HTERT RPE-1 (cell line): ENCODE data around the gene ANXA5.
"Not testable (repeated sequence)": the region's sequence is repeated elsewhere in the genome, so short reads cannot be mapped to it uniquely, and the experiment has no call there.

Experiments used
- in situ Hi-C: fragments of 300-500 bp; cut with MboI; formaldehyde crosslinking; loops from 4 replicates; pipeline ENCODE4 v1.14.3; 2020; ENCODE audit warnings: low sequenced_read_pairs

ANXA5 gene

GRCh38 chr4:121696581-121697461 lies at the start of gene ANXA5:
ANXA5 (minus strand) TSS chr4:121696980; CDS start chr4:121696589, 391 bp downstream.
- in situ Hi-C loops = no loop called here

DNA sequence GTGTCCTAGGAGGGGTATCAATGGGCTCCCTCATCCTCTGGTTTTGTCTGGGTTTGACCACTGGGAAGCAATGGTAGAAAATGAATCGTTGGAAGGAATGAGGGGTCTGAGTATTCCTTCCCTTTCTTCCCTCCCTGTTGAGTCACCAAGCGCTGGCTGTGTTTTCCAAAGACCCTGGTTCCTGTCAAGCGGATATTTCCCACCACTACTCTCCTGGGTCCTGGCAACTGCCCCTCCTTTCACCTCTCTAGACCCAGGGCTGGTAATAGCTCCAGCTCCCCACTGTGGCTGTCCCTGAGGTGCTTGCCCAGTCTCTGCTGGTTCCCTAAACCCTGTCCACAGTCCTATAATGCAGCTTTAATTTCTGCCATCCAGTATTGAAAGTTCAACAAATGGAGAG lies 46.0 kb upstream of the ANXA5 start:
- in situ Hi-C loops = no loop called here

DNA sequence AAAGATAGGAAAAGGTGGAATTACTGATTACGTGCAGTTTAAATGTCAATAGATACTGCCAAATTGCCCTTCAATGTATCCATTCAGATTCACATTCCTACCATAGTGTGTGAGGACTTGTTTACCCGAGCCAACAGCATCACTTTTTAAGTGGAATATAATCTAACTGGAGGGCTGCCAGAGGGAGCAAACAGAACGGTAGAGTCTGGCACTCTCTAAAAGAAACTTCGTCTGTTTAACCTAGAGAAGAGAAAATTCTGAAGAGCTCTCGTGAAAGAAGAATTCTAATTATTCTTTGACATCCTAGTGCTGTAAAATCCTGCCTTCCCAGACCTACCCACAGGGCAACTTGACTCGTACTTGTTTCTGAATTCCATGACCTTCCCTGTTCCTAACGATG lies 45.0 kb upstream of the ANXA5 start:
- in situ Hi-C loops = no loop called here

- in situ Hi-C loops = no loop called here
These were observed 44.1 kb upstream of the ANXA5 start for GRCh38 chr4:121740796-121741409.

- in situ Hi-C loops = no loop called here
These were observed 42.8 kb upstream of the ANXA5 start for GRCh38 chr4:121739575-121739974.

GRCh38 chr4:121738780-121739535 lies 42.2 kb upstream of the ANXA5 start:
- in situ Hi-C loops = no loop called here

DNA sequence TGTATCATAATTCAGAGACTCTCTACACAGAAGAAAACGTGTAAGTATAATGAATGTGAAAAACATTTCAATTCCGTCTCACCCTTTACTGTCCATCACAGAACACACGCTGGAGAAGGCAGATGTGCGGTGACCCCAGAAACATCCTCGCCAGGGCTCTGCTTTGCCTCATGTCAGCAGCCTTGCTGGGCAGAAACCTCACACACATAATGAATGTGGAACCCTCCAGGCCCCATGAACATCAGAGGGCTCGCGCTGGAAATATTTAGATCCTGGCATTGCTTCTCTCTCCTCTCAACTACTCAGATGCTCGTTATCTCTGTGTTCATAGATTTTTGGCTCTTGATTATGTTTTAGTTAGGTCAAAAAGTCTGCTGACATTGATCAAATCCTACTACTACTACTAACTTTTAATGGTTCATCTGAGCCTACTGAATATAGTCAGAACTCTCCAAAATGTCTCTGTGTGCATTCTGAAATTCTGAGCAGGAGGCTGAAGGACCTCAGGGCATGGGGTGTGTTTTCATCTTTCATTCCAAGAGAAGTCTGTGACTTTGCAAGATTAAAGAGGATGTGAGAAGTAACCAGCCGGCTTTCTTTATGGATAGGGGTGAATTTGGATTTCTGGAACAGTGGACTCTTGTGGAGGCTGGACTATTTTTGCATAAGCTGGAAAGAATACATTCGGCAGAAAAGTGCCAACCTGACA lies 41.2 kb upstream of the ANXA5 start:
- in situ Hi-C loops = no loop called here

GRCh38 chr4:121736735-121737351 lies 40.1 kb upstream of the ANXA5 start:
- in situ Hi-C loops = no loop called here

- in situ Hi-C loops = no loop called here
These were observed 37.8 kb upstream of the ANXA5 start for GRCh38 chr4:121734571-121734970.

- in situ Hi-C loops = no loop called here
These were observed 37.2 kb upstream of the ANXA5 start for GRCh38 chr4:121733942-121734341.

GRCh38 chr4:121729753-121730152 lies 33.0 kb upstream of the ANXA5 start:
- in situ Hi-C loops = not testable (repeated sequence)

GRCh38 chr4:121728798-121729226 lies 32.0 kb upstream of the ANXA5 start:
- in situ Hi-C loops = no loop called here

GRCh38 chr4:121728066-121728465 lies 31.3 kb upstream of the ANXA5 start:
- in situ Hi-C loops = no loop called here

GRCh38 chr4:121726642-121727268 lies 30.0 kb upstream of the ANXA5 start:
- in situ Hi-C loops = no loop called here

- in situ Hi-C loops = no loop called here
These were observed 27.9 kb upstream of the ANXA5 start for GRCh38 chr4:121724671-121725070.

GRCh38 chr4:121721700-121722099 lies 24.9 kb upstream of the ANXA5 start:
- in situ Hi-C loops = no loop called here

DNA sequence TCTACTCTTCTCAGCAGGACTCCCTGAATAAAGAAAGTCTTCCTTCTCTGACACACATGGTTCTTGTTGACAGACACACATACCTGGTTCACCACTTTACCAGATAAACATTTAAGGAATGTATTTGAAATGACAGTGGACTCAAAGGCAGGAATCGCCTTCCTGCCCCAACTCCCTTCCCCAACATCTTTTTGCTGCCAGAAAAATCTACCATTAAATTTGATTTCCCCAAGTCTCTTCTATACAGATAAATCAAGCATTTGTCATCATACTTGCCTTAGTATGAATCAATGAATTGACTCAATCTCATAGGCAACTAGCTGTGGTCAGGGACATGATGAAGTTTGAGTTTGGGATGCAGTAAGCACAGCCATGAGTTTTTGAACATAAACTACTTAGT lies 23.3 kb upstream of the ANXA5 start:
- in situ Hi-C loops = no loop called here

DNA sequence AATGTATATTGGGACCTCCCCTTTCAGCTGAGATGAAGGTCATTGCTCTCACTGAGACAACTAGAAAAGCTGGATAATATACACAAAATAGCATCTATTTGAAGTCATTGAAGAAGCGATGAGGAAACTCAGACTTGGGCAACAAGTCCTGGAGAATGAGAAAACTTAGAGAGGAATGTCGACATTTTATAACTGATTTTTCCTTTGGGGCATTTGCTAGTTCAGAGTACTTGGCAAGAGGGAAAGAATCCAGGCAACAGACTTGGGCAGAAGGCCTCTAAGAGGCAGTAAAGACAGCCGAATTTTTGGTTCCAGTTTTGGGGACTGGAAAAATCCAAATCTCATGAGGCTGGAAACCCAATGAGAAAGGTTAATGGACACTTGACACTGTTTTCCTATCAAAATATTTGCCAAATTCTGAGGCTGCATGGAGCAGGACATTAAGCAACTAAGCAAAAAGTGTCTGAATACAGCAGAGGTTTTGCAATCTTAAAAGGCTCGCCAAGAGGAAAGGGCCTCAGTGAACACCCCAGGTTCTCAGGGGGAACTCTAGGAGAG lies 21.0 kb upstream of the ANXA5 start:
- in situ Hi-C loops = no loop called here

DNA sequence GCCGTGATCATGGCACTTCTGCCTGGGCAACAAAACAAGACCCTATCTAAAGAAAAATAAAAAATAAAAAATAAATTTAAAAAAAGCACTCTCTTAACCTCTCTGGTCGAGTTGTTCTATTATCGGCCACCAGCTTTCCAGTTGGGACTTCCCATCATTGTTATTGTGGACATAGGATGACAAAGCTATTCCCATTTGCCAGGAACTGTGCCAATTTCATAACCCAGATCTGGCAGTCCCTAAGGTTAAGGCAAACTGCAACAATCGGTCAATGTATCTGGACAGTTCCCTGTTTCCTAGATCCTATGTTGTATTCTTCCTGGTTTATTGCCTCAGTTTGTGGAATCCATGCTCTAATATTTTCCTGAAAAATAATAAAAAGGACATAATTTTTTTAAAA lies 17.8 kb upstream of the ANXA5 start:
- in situ Hi-C loops = no loop called here

- in situ Hi-C loops = no loop called here
These were observed 16.0 kb upstream of the ANXA5 start for GRCh38 chr4:121712783-121713182.
